Gastroesophageal sphincter (tissue), 3 donors: ENCODE measurements around the gene SLC25A3.

ENCODE experiments used
- POLR2AphosphoS5 ChIP-seq: sonication (generic); formaldehyde crosslinking; IDR thresholded peaks from one replicate; pipeline ENCODE4 v1.6.1; 2017; ENCODE audit warnings: antibody characterized with exemption
- TF ChIP-seq, protein P1 (sequence below), 4 experiments: fragments of 200-600 bp in 2 of 4; fragments of 450-650 bp in 2 of 4; sonication (generic) in 1 of 4; IDR thresholded peaks; one replicate each; pipeline ENCODE4 v1.5.1; 2017 to 2019; ENCODE audit warnings: antibody characterized with exemption in 4 of 4, mild to moderate bottlenecking in 2 of 4, moderate library complexity in 2 of 4

GRCh38 chr12:98559666-98560065 lies 33.8 kb upstream of the SLC25A3 start:
- TF ChIP-seq POLR2AphosphoS5, result no peak
- TF ChIP-seq, protein P1, sequence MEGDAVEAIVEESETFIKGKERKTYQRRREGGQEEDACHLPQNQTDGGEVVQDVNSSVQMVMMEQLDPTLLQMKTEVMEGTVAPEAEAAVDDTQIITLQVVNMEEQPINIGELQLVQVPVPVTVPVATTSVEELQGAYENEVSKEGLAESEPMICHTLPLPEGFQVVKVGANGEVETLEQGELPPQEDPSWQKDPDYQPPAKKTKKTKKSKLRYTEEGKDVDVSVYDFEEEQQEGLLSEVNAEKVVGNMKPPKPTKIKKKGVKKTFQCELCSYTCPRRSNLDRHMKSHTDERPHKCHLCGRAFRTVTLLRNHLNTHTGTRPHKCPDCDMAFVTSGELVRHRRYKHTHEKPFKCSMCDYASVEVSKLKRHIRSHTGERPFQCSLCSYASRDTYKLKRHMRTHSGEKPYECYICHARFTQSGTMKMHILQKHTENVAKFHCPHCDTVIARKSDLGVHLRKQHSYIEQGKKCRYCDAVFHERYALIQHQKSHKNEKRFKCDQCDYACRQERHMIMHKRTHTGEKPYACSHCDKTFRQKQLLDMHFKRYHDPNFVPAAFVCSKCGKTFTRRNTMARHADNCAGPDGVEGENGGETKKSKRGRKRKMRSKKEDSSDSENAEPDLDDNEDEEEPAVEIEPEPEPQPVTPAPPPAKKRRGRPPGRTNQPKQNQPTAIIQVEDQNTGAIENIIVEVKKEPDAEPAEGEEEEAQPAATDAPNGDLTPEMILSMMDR (IDR thresholded peaks at IDR 0.05), result no peak
